H1 (cell line): ENCODE results near the gene GSC. TPM values are rescaled to one million over a fixed set of nuclear protein-coding genes. Genes with fewer than 3 reads are reported as not detected.
A peak's percentile ranks its signal among the peaks of the same experiment; 100 is the strongest.

Experiments used
- CHD1 ChIP-seq: IDR thresholded peaks from 2 replicates; pipeline ENCODE4 v1.6.1; 2012; ENCODE audit warnings: low read depth, low read length, improper control_type of control experiment
- E2F6 ChIP-seq: IDR thresholded peaks from 2 replicates; pipeline ENCODE4 v1.6.1; 2012; ENCODE audit warnings: inconsistent platforms
- JUN ChIP-seq: IDR thresholded peaks from 2 replicates; pipeline ENCODE4 v1.6.1; 2011; ENCODE audit warnings: low read depth, mild to moderate bottlenecking, improper control_type of control experiment, low read length
- KDM4A ChIP-seq: IDR thresholded peaks from one replicate; pipeline ENCODE4 v1.7.1; 2012; ENCODE audit warnings: low read depth, mild to moderate bottlenecking, moderate library complexity, low read length, inconsistent platforms; ENCODE audit not compliant: severe bottlenecking
- KDM5A ChIP-seq: fragments of 200-600 bp; IDR thresholded peaks from 2 replicates; pipeline ENCODE4 v1.7.1; 2012; ENCODE audit warnings: mild to moderate bottlenecking, low read length, inconsistent platforms, mixed read lengths
- RFX5 ChIP-seq: IDR thresholded peaks from 2 replicates; pipeline ENCODE4 v1.6.1; 2011; ENCODE audit warnings: low read depth, low read length, improper control_type of control experiment, borderline replicate concordance
- RXRA ChIP-seq: IDR thresholded peaks from 2 replicates; pipeline ENCODE4 v1.6.1; 2011; ENCODE audit warnings: low read depth, mild to moderate bottlenecking, low read length, moderate library complexity; ENCODE audit not compliant: insufficient read depth
- TEAD4 ChIP-seq: IDR thresholded peaks from 2 replicates; pipeline ENCODE4 v1.6.1; 2012; ENCODE audit warnings: low read depth, low read length, inconsistent platforms, mixed read lengths
- polyA plus RNA-seq, 7 experiments: library from polyadenylated mRNA; depleted of rRNA in 3 of 7; stranded (reverse) in 5 of 7; unstranded in 2 of 7; fragments of >200 nt in 5 of 7; fragments of 200-250 nt in 2 of 7; gene quantifications; 1 replicate in 5 of 7; 2 replicates in 1 of 7; 4 replicates in 1 of 7; pipeline versions ENCODE4 v1.2.1 to v1.2.3, GENCODE V29; 2011 to 2013; ENCODE audit warnings: missing spikeins in 2 of 7, mixed read lengths in 2 of 7
- total RNA-seq: library from RNA; stranded (reverse); fragmentation: NEBNext Ultra II Directional; extraction: Animal tissue kit (Norgen Biotek cat#: 25700); gene quantifications from 2 replicates; pipeline ENCODE4 v1.2.1, GENCODE V29; 2021
- TF ChIP-seq, protein P1 (sequence below): fragments of 300-600 bp; sonication (generic); IDR thresholded peaks from 2 replicates; pipeline ENCODE4 v1.7.1; 2012; ENCODE audit warnings: low read length, moderate library complexity, mild to moderate bottlenecking, inconsistent platforms; ENCODE audit not compliant: insufficient replicate concordance

The GSC gene
- total and polyA plus RNA-seq, 2 of the 8 experiments (the other 6 are each of a cell fraction or from before 2014, with no cell fraction given): 0.17 to 0.54 TPM

DNA sequence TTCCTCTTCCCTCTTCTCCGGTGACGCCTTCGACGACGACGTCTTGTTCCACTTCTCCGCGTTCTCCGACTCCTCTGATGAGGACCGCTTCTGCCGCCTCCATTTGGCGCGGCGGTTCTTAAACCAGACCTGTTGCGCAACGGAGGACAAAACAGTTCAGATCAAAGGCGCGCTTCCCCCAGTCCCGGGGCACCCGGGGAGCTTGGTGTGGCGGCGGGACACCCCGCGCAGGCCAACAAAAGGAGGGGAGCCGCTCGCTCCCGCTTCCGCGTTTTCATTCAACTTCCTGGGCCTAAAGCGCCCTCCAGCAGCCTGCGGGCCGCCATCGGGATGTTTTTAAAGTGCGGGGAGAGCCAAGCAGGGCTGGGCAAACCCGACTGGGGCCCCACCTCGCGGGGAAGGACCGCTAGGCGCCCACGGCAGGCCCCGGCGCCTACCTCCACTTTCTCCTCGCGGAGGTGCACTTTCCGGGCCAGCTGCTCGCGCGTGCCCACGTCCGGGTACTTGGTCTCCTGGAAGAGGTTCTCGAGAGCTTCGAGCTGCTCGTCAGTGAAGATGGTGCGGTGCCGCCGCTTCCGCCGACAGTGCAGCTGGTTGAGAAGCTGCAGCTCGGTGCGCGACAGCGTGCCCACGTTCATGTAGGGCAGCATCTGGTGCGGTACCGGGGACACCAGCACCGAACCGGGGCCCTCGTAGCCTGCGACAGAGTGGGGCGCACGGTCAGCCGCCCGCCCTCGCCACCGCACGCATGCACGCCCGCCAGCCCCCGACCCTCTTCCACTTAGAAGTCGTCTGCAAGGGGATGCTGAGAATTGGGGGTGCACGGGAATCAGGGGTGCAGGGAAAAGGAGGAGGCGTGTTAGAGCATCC, 1.2 kb downstream of the GSC start (continued):
- peak; percentile 45; the same call in 1 of the 2 replicates for TF ChIP-seq E2F6
- peak; percentile 40 for TF ChIP-seq KDM4A
- TF ChIP-seq, protein P1, sequence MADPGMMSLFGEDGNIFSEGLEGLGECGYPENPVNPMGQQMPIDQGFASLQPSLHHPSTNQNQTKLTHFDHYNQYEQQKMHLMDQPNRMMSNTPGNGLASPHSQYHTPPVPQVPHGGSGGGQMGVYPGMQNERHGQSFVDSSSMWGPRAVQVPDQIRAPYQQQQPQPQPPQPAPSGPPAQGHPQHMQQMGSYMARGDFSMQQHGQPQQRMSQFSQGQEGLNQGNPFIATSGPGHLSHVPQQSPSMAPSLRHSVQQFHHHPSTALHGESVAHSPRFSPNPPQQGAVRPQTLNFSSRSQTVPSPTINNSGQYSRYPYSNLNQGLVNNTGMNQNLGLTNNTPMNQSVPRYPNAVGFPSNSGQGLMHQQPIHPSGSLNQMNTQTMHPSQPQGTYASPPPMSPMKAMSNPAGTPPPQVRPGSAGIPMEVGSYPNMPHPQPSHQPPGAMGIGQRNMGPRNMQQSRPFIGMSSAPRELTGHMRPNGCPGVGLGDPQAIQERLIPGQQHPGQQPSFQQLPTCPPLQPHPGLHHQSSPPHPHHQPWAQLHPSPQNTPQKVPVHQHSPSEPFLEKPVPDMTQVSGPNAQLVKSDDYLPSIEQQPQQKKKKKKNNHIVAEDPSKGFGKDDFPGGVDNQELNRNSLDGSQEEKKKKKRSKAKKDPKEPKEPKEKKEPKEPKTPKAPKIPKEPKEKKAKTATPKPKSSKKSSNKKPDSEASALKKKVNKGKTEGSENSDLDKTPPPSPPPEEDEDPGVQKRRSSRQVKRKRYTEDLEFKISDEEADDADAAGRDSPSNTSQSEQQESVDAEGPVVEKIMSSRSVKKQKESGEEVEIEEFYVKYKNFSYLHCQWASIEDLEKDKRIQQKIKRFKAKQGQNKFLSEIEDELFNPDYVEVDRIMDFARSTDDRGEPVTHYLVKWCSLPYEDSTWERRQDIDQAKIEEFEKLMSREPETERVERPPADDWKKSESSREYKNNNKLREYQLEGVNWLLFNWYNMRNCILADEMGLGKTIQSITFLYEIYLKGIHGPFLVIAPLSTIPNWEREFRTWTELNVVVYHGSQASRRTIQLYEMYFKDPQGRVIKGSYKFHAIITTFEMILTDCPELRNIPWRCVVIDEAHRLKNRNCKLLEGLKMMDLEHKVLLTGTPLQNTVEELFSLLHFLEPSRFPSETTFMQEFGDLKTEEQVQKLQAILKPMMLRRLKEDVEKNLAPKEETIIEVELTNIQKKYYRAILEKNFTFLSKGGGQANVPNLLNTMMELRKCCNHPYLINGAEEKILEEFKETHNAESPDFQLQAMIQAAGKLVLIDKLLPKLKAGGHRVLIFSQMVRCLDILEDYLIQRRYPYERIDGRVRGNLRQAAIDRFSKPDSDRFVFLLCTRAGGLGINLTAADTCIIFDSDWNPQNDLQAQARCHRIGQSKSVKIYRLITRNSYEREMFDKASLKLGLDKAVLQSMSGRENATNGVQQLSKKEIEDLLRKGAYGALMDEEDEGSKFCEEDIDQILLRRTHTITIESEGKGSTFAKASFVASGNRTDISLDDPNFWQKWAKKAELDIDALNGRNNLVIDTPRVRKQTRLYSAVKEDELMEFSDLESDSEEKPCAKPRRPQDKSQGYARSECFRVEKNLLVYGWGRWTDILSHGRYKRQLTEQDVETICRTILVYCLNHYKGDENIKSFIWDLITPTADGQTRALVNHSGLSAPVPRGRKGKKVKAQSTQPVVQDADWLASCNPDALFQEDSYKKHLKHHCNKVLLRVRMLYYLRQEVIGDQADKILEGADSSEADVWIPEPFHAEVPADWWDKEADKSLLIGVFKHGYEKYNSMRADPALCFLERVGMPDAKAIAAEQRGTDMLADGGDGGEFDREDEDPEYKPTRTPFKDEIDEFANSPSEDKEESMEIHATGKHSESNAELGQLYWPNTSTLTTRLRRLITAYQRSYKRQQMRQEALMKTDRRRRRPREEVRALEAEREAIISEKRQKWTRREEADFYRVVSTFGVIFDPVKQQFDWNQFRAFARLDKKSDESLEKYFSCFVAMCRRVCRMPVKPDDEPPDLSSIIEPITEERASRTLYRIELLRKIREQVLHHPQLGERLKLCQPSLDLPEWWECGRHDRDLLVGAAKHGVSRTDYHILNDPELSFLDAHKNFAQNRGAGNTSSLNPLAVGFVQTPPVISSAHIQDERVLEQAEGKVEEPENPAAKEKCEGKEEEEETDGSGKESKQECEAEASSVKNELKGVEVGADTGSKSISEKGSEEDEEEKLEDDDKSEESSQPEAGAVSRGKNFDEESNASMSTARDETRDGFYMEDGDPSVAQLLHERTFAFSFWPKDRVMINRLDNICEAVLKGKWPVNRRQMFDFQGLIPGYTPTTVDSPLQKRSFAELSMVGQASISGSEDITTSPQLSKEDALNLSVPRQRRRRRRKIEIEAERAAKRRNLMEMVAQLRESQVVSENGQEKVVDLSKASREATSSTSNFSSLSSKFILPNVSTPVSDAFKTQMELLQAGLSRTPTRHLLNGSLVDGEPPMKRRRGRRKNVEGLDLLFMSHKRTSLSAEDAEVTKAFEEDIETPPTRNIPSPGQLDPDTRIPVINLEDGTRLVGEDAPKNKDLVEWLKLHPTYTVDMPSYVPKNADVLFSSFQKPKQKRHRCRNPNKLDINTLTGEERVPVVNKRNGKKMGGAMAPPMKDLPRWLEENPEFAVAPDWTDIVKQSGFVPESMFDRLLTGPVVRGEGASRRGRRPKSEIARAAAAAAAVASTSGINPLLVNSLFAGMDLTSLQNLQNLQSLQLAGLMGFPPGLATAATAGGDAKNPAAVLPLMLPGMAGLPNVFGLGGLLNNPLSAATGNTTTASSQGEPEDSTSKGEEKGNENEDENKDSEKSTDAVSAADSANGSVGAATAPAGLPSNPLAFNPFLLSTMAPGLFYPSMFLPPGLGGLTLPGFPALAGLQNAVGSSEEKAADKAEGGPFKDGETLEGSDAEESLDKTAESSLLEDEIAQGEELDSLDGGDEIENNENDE: no peak
- no peak for TF ChIP-seq RXRA
- no peak for TF ChIP-seq JUN
- TF ChIP-seq KDM5A: no peak
- TF ChIP-seq CHD1: no peak
- no peak for TF ChIP-seq RFX5
- no peak for TF ChIP-seq TEAD4
